SHP77 (cell line): Measurements from ENCODE around the gene ETFA.

Experiments used
- DNase-seq, 2 experiments: peaks; one replicate each; lab custom pipeline; 2025; lab: John Stamatoyannopoulos, UW

ETFA gene

GRCh38 chr15:76311100-76311953, at the start of gene ETFA:
ETFA (minus strand) TSS chr15:76311469; CDS start chr15:76311388, 81 bp downstream.
- peak; percentile 92 to 95 for DNase-seq

- no peak for DNase-seq
Observed at GRCh38 chr15:76360416-76360815, 49.1 kb upstream of the ETFA start.

GRCh38 chr15:76359152-76359551, 47.9 kb upstream of the ETFA start:
- peak in 1 of 2 experiments; percentile 34 for DNase-seq

- no peak for DNase-seq
Observed at GRCh38 chr15:76358453-76358852, 47.2 kb upstream of the ETFA start.

- no peak for DNase-seq
Observed at GRCh38 chr15:76354823-76355440, 43.7 kb upstream of the ETFA start.

GRCh38 chr15:76353903-76354302, 42.6 kb upstream of the ETFA start:
- no peak for DNase-seq

- no peak for DNase-seq
Observed at GRCh38 chr15:76353023-76353577, 41.8 kb upstream of the ETFA start.

GRCh38 chr15:76349301-76350070, 38.2 kb upstream of the ETFA start:
- DNase-seq, result no peak

- DNase-seq, result no peak
Observed at GRCh38 chr15:76347482-76348055, 36.3 kb upstream of the ETFA start.

- no peak for DNase-seq
Observed at GRCh38 chr15:76346669-76347481, 35.6 kb upstream of the ETFA start.

GRCh38 chr15:76345880-76346668, 34.8 kb upstream of the ETFA start:
- DNase-seq, result no peak

GRCh38 chr15:76345583-76345879, 34.3 kb upstream of the ETFA start:
- no peak for DNase-seq

GRCh38 chr15:76344893-76345582, 33.8 kb upstream of the ETFA start:
- no peak for DNase-seq

GRCh38 chr15:76343313-76343996, 32.2 kb upstream of the ETFA start:
- no peak for DNase-seq

GRCh38 chr15:76342382-76343201, 31.3 kb upstream of the ETFA start:
- no peak for DNase-seq

- DNase-seq, result no peak
Observed at GRCh38 chr15:76342058-76342381, 30.8 kb upstream of the ETFA start.

GRCh38 chr15:76341366-76342057, 30.2 kb upstream of the ETFA start:
- no peak for DNase-seq

- no peak for DNase-seq
Observed at GRCh38 chr15:76340803-76341365, 29.6 kb upstream of the ETFA start.
